Panc1 (cell line): ENCODE data around the gene COP1. TPM values are rescaled to one million over a fixed set of nuclear protein-coding genes. Genes with fewer than 3 reads are reported as not detected.

Source experiments
- ATAC-seq: fragments of 200-7000 bp; cut with Tn5 transposase; 2 replicates; pipeline ENCODE4 v1.9.1; 2020; ENCODE audit warnings: mild to moderate bottlenecking, moderate library complexity
- BruUV-seq: library from RNA; stranded (reverse); fragments of 400-500 nt; replicated peaks from 2 replicates; lab custom pipeline; 2021; lab: Mats Ljungman, UMichigan
- CTCF ChIA-PET: fragments of 300-600 bp; sonication (Branson Sonifier 250); formaldehyde crosslinking; loops from one replicate; lab custom pipeline; 2022; ENCODE audit warnings: antibody characterized with exemption; lab: Charles Lee
- POLR2A ChIA-PET: fragments of 300-600 bp; sonication (Branson Sonifier 250); formaldehyde crosslinking; loops from one replicate; lab custom pipeline; 2022; ENCODE audit warnings: antibody characterized with exemption; lab: Charles Lee
- DNase-seq: peaks from one replicate; pipeline ENCODE4 v3.0.0-alpha.2; 2010; ENCODE audit warnings: low read depth, low spot score
- H3K27ac ChIP-seq: 2 replicates; pipeline ENCODE4 v1.5.1; 2011; ENCODE audit warnings: mild to moderate bottlenecking, low read length, inconsistent platforms
- H3K27me3 ChIP-seq: fragments of 200-500 bp; sonication (Bioruptor generic); 2 replicates; pipeline ENCODE4 v1.6.0; 2014; ENCODE audit warnings: low read length, inconsistent platforms; ENCODE audit not compliant: control insufficient read depth, insufficient read depth
- H3K36me3 ChIP-seq: fragments of 200-500 bp; sonication (Bioruptor generic); 2 replicates; pipeline ENCODE4 v1.5.1; 2014; ENCODE audit warnings: inconsistent platforms, mild to moderate bottlenecking, low read length, moderate library complexity; ENCODE audit not compliant: control insufficient read depth, insufficient read depth
- H3K4me1 ChIP-seq: 2 replicates; pipeline ENCODE4 v1.5.1; 2011; ENCODE audit warnings: inconsistent platforms, mild to moderate bottlenecking, low read length, moderate library complexity; ENCODE audit not compliant: control insufficient read depth, insufficient read depth
- H3K4me3 ChIP-seq, 2 experiments: 2 replicates each; pipeline ENCODE4 v1.5.1; 2011 to 2012; ENCODE audit warnings: low read depth in 2 of 2, low read length in 2 of 2, mild to moderate bottlenecking in 2 of 2, inconsistent platforms in 1 of 2, moderate library complexity in 1 of 2
- H3K9me3 ChIP-seq: fragments of 200-500 bp; sonication (Bioruptor generic); 2 replicates; pipeline ENCODE4 v1.5.1; 2014; ENCODE audit warnings: low read depth, mild to moderate bottlenecking, inconsistent platforms, low read length, moderate library complexity; ENCODE audit not compliant: control insufficient read depth, insufficient read depth
- CTCF ChIP-seq: fragments of 450-650 bp; IDR thresholded peaks from 2 replicates; pipeline ENCODE4 v1.5.1; 2017; ENCODE audit warnings: mild to moderate bottlenecking
- POLR2AphosphoS5 ChIP-seq: IDR thresholded peaks from 2 replicates; pipeline ENCODE4 v1.6.1; 2012; ENCODE audit warnings: mild to moderate bottlenecking, low read depth, low read length, moderate library complexity
- REST ChIP-seq, 2 experiments: IDR thresholded peaks; 2 replicates each; pipeline ENCODE4 v1.6.1; 2011 to 2012; ENCODE audit warnings: low read depth in 2 of 2, control low read depth in 1 of 2, low read length in 1 of 2, mild to moderate bottlenecking in 1 of 2, moderate library complexity in 1 of 2; ENCODE audit not compliant: insufficient read depth in 1 of 2
- SIN3A ChIP-seq: IDR thresholded peaks from 2 replicates; pipeline ENCODE4 v1.6.1; 2012; ENCODE audit warnings: low read depth, mild to moderate bottlenecking, low read length, moderate library complexity, borderline replicate concordance; ENCODE audit not compliant: insufficient read depth
- TCF7L2 ChIP-seq: IDR thresholded peaks from 2 replicates; pipeline ENCODE4 v1.6.1; 2011; ENCODE audit warnings: mild to moderate bottlenecking, low read depth, low read length, inconsistent platforms
- in situ Hi-C: cut with HindIII; loops from 2 replicates; pipeline ENCODE4 v1.10.0; 2016; ENCODE audit warnings: low sequenced_read_pairs, low pct_unique_long_range_greater_than_20kb
- intact Hi-C: fragments of 100-400 bp; cut with micrococcal nuclease; formaldehyde crosslinking; loops from one replicate; pipeline ENCODE4 v1.10.0; 2022; ENCODE audit not compliant: unreplicated experiment
- total RNA-seq: library from RNA; stranded (reverse); gene quantifications from one replicate; pipeline ENCODE4 v1.2.1, GENCODE V29; 2021; ENCODE audit not compliant: unreplicated experiment

COP1 gene
- total RNA-seq, 1 experiment from 2014 or later, result 36.5 TPM

- ATAC-seq (no peak), DNase-seq (no peak)
- H3K4me3 ChIP-seq, result no peak overlapping the region
- no peaks in the 10 kb centered on the region for H3K4me1 ChIP-seq
- CTCF ChIA-PET, result no interaction called here
- TF ChIP-seq POLR2AphosphoS5 (no peak), CTCF (no peak), TCF7L2 (no peak), SIN3A (no peak), REST (IDR thresholded peaks at IDR 0.05; ENCODE audit: insufficient read depth in 1 of 2, low read depth in 2 of 2, low read length in 1 of 2) (no peak)
- no peaks in the 10 kb centered on the region for H3K36me3 ChIP-seq
- H3K27me3 ChIP-seq, result no peaks in the 10 kb centered on the region
- no peaks in the 10 kb centered on the region for H3K9me3 ChIP-seq
- BruUV-seq, result no TSS peak
- intact Hi-C loops, result no loop called here
- in situ Hi-C loops, result no loop called here
- no peak overlapping the region for H3K27ac ChIP-seq
- POLR2A ChIA-PET, result no interaction called here
Measured at GRCh38 chr1:176068901-176069300, 138.2 kb downstream of the COP1 start.

- intact Hi-C loops, result no loop called here
- POLR2A ChIA-PET, result no interaction called here
- BruUV-seq, result no TSS peak
- CTCF ChIA-PET, result no interaction called here
- no peak for DNase-seq
- H3K4me1 ChIP-seq, result no peaks in the 10 kb centered on the region
- H3K9me3 ChIP-seq, result no peaks in the 10 kb centered on the region
- H3K4me3 ChIP-seq, result no peak overlapping the region
- H3K27ac ChIP-seq, result no peak overlapping the region
- TF ChIP-seq TCF7L2 (no peak), CTCF (no peak), POLR2AphosphoS5 (no peak), REST (IDR thresholded peaks at IDR 0.05; ENCODE audit: insufficient read depth in 1 of 2, low read depth in 2 of 2, low read length in 1 of 2) (no peak), SIN3A (no peak)
- H3K36me3 ChIP-seq, result no peaks in the 10 kb centered on the region
- in situ Hi-C loops, result no loop called here
- no peaks in the 10 kb centered on the region for H3K27me3 ChIP-seq
- ATAC-seq, result no peak
Measured at GRCh38 chr1:176068256-176068655, 138.8 kb downstream of the COP1 start.
